ENCODE measurements around the gene SLC2A10.

Gene SLC2A10

DNA sequence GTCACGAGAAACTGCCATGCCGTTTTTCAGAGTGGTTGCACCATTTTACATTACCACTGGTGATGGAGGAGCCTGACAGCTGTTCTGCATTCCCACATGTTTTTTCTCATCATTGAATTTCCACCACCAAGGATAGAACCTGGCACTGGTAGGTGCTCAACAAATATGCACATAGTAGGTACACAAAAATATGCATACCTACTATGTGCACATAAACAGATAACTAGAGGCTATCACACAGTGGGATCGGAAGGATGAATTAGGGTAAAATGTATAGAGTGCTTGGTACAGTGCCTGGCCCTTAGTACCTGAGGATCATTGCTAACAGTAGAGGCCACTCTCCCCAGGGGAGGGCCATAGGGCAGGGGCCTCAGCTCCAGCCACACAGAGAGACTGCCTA, 47.0 kb downstream of the SLC2A10 start:
- DNase-seq (ENCODE audit: low read depth in 1 of 2, low spot score in 1 of 2): no peak
- TF ChIP-seq JUND (IDR thresholded peaks at IDR 0.05; ENCODE audit: low read depth): no peak
- in situ Hi-C loops (cut with HindIII; ENCODE audit: low pct_unique_long_range_greater_than_20kb, low sequenced_read_pairs): no loop called here

DNA sequence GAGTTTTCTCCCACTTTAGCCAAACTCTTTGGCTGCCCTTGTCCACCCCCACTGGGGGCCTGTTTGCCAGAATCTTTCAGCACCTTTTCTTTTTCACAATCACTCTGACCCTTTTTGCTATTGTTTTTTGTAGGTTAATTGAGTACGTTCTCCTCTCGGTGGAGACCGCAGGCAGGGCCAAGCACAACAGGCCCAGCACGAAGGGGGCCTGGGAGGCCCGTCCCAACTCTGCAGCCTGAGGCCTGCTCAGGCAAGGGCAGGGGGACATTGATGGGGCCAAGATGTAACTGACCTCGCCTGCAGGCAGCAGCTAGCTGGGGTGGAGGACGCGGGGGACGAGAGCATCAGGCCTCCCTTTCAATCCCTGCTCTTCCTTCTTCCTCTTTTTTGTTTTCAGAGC, 47.7 kb downstream of the SLC2A10 start:
- in situ Hi-C loops (cut with HindIII; ENCODE audit: low pct_unique_long_range_greater_than_20kb, low sequenced_read_pairs): no loop called here
- no peak for DNase-seq (ENCODE audit: low read depth in 1 of 2, low spot score in 1 of 2)
- TF ChIP-seq JUND (IDR thresholded peaks at IDR 0.05; ENCODE audit: low read depth): no peak

GRCh38 chr20:46757754-46758678, 48.6 kb downstream of the SLC2A10 start:
- in situ Hi-C loops (cut with HindIII; ENCODE audit: low pct_unique_long_range_greater_than_20kb, low sequenced_read_pairs): no loop called here
- DNase-seq (ENCODE audit: low read depth in 1 of 2, low spot score in 1 of 2): peak; percentile 66 to 77
- TF ChIP-seq JUND (IDR thresholded peaks at IDR 0.05; ENCODE audit: low read depth): no peak

- no peak for TF ChIP-seq JUND (IDR thresholded peaks at IDR 0.05; ENCODE audit: low read depth)
- DNase-seq (ENCODE audit: low read depth in 1 of 2, low spot score in 1 of 2): no peak
- in situ Hi-C loops (cut with HindIII; ENCODE audit: low pct_unique_long_range_greater_than_20kb, low sequenced_read_pairs): no loop called here
Observed at GRCh38 chr20:46758929-46759669, 49.6 kb downstream of the SLC2A10 start.

DNA sequence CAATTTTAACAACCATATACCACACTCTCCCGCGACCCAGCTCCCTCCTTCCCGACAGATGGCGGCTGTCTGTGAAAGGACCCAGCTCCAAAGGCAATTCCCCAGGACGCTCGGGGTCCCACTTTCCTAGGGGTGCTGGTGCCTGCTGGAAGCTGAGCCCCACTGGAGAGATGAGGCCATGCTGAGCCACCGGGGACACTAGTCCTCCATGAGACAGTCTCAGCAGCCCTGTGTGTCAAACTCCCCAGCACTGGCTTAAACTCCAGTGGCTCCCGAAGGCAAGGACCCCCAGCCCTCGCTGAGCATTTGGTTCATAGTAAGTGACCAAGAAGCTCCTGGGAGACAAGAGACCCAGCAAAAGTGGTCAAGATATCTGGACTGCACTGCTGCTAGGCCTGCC, 52.1 kb downstream of the SLC2A10 start:
- DNase-seq (ENCODE audit: low read depth in 1 of 2, low spot score in 1 of 2): no peak
- no peak for TF ChIP-seq JUND (IDR thresholded peaks at IDR 0.05; ENCODE audit: low read depth)
- in situ Hi-C loops (cut with HindIII; ENCODE audit: low pct_unique_long_range_greater_than_20kb, low sequenced_read_pairs): no loop called here

GRCh38 chr20:46764068-46764467, 54.6 kb downstream of the SLC2A10 start:
- no peak for DNase-seq (ENCODE audit: low read depth in 1 of 2, low spot score in 1 of 2)
- in situ Hi-C loops (cut with HindIII; ENCODE audit: low pct_unique_long_range_greater_than_20kb, low sequenced_read_pairs): no loop called here
- no peak for TF ChIP-seq JUND (IDR thresholded peaks at IDR 0.05; ENCODE audit: low read depth)

- DNase-seq (ENCODE audit: low read depth in 1 of 2, low spot score in 1 of 2): no peak
- TF ChIP-seq JUND (IDR thresholded peaks at IDR 0.05; ENCODE audit: low read depth): no peak
- in situ Hi-C loops (cut with HindIII; ENCODE audit: low pct_unique_long_range_greater_than_20kb, low sequenced_read_pairs): no loop called here
Observed at GRCh38 chr20:46765506-46766120, 56.2 kb downstream of the SLC2A10 start.

DNA sequence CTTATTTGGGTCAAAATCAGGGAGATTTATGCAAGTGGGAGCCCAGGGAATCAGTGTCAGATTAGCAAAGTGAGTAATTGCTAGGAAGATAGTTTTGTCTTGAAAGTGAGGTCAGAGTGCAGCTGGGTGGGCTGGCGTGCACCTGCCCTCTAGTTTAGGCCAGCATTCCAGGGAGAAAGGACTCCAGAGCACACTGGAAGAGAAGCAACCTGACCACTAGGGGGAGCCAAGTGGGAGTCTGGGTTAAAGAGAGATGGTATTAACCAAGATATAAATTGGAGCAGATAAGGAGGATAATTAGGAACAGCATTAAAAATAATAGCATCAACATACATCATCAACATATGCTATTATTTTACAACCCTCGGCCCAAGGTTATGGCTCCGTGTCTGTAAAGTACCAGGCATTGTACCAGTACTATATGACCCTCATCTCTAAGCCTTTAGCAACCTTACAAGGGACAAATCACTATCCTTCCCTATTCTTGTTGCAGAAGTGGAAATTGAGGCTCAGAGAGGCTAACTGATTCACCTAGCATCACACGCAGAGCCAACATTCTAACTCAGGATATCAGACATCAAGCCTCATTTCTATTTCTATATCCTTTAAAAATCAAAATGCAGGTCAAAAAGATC, 57.8 kb downstream of the SLC2A10 start:
- no peak for TF ChIP-seq JUND (IDR thresholded peaks at IDR 0.05; ENCODE audit: low read depth)
- peak; percentile 62 to 76 for DNase-seq (ENCODE audit: low read depth in 1 of 2, low spot score in 1 of 2)
- in situ Hi-C loops (cut with HindIII; ENCODE audit: low pct_unique_long_range_greater_than_20kb, low sequenced_read_pairs): no loop called here

GRCh38 chr20:46770330-46771194, 61.1 kb downstream of the SLC2A10 start:
- DNase-seq (ENCODE audit: low read depth in 1 of 2, low spot score in 1 of 2): no peak
- TF ChIP-seq JUND (IDR thresholded peaks at IDR 0.05; ENCODE audit: low read depth): no peak
- in situ Hi-C loops (cut with HindIII; ENCODE audit: low pct_unique_long_range_greater_than_20kb, low sequenced_read_pairs): no loop called here

GRCh38 chr20:46771195-46771588, 61.7 kb downstream of the SLC2A10 start:
- in situ Hi-C loops (cut with HindIII; ENCODE audit: low pct_unique_long_range_greater_than_20kb, low sequenced_read_pairs): no loop called here
- TF ChIP-seq JUND (IDR thresholded peaks at IDR 0.05; ENCODE audit: low read depth): no peak
- DNase-seq (ENCODE audit: low read depth in 1 of 2, low spot score in 1 of 2): no peak

DNA sequence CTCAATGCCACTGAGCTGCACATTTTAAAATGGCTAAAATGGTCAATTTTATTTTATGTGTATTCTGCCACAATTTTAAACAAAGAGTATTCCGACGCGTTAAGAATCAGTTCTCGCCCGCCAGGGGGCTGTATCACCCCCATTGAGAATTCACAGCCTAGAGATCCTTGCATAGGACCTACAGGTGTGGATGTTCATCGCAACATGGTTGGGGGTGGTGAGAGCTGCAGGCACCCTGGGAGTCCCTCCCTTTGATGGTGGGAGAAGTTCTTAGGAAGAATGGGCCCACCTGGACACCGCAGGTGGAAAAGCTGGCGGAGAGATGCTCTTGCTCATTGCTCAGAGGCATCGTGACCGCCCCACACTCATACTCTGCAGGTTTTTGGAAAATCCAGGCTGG, 63.5 kb downstream of the SLC2A10 start:
- in situ Hi-C loops (cut with HindIII; ENCODE audit: low pct_unique_long_range_greater_than_20kb, low sequenced_read_pairs): no loop called here
- DNase-seq (ENCODE audit: low read depth in 1 of 2, low spot score in 1 of 2): peak in 1 of 2 experiments; percentile 22
- TF ChIP-seq JUND (IDR thresholded peaks at IDR 0.05; ENCODE audit: low read depth): no peak

GRCh38 chr20:46773680-46774079, 64.2 kb downstream of the SLC2A10 start:
- no peak for TF ChIP-seq JUND (IDR thresholded peaks at IDR 0.05; ENCODE audit: low read depth)
- in situ Hi-C loops (cut with HindIII; ENCODE audit: low pct_unique_long_range_greater_than_20kb, low sequenced_read_pairs): no loop called here
- DNase-seq (ENCODE audit: low read depth in 1 of 2, low spot score in 1 of 2): no peak
